Mucosa of descending colon (tissue), 3 donors: ENCODE measurements around the gene CCR5AS.

ENCODE experiments used
- ATAC-seq: fragments of 200-7000 bp; cut with Tn5 transposase; one replicate; pipeline ENCODE4 v1.9.1; 2020; ENCODE audit warnings: mild to moderate bottlenecking, moderate library complexity
- DNase-seq, 3 donors: peaks; one replicate each; pipeline ENCODE4 v3.0.0-alpha.2; 2020
- H3K36me3 ChIP-seq: fragments of 200-600 bp; one replicate; pipeline ENCODE4 v1.8.0; 2021; ENCODE audit warnings: low read depth, mild to moderate bottlenecking
- H3K4me1 ChIP-seq: fragments of 200-600 bp; one replicate; pipeline ENCODE4 v1.8.0; 2021; ENCODE audit warnings: low read depth, mild to moderate bottlenecking
- H3K4me3 ChIP-seq: fragments of 200-600 bp; one replicate; pipeline ENCODE4 v1.8.0; 2021; ENCODE audit warnings: mild to moderate bottlenecking
- H3K9me3 ChIP-seq: fragments of 200-600 bp; one replicate; pipeline ENCODE4 v1.8.0; 2021; ENCODE audit warnings: mild to moderate bottlenecking
- CTCF ChIP-seq: fragments of 200-600 bp; IDR thresholded peaks from one replicate; pipeline ENCODE4 v1.8.0; 2022; ENCODE audit warnings: antibody characterized with exemption, mild to moderate bottlenecking
- intact Hi-C, 2 donors: fragments of 100-400 bp; cut with DNase I in 1 of 2; cut with micrococcal nuclease in 1 of 2; formaldehyde crosslinking; loops; one replicate each; pipeline versions ENCODE4 v1.11.0 to v1.11.1; 2022; cut with DNase I, micrococcal nuclease
- donor health status: DM: no; HTN: no; CAD: no; lungs with moderate emphysema.
- donor health status: DM: no; HTN: no; CAD: no.
- donor health status: DM: no; HTN: yes; CAD: no.

Gene CCR5AS

GRCh38 chr3:46416125-46416810 lies 9.4 kb upstream of the CCR5AS start:
- intact Hi-C loops = no loop called here
- Histone ChIP-seq H3K4me3 (no peak overlapping the region), H3K4me1 (peaks cover 4% of the 10 kb centered on the region), H3K9me3 (no peaks in the 10 kb centered on the region), H3K36me3 (no peaks in the 10 kb centered on the region)
- DNase-seq = no peak
- peak; percentile 63 for ATAC-seq
- no peak for TF ChIP-seq CTCF

- no peak for DNase-seq
- intact Hi-C loops = no loop called here
- Histone ChIP-seq H3K4me3 (no peak overlapping the region), H3K36me3 (no peaks in the 10 kb centered on the region), H3K4me1 (peaks cover 4% of the 10 kb centered on the region), H3K9me3 (no peaks in the 10 kb centered on the region)
- no peak for ATAC-seq
- no peak for TF ChIP-seq CTCF
These were observed 7.9 kb upstream of the CCR5AS start for GRCh38 chr3:46414739-46415138.

GRCh38 chr3:46413951-46414350 lies 7.1 kb upstream of the CCR5AS start:
- H3K9me3 ChIP-seq = no peaks in the 10 kb centered on the region
- no peak overlapping the region for H3K4me3 ChIP-seq
- intact Hi-C loops = no loop called here
- DNase-seq = no peak
- no peaks in the 10 kb centered on the region for H3K36me3 ChIP-seq
- no peak for ATAC-seq
- TF ChIP-seq CTCF = no peak
- H3K4me1 ChIP-seq = peaks cover 4% of the 10 kb centered on the region

- Histone ChIP-seq H3K36me3 (no peaks in the 10 kb centered on the region), H3K4me1 (peaks cover 4% of the 10 kb centered on the region), H3K4me3 (no peak overlapping the region), H3K9me3 (no peaks in the 10 kb centered on the region)
- intact Hi-C loops = no loop called here
- DNase-seq (no peak), ATAC-seq (no peak)
- no peak for TF ChIP-seq CTCF
These were observed 6.0 kb upstream of the CCR5AS start for GRCh38 chr3:46412786-46413298.

- TF ChIP-seq CTCF = no peak
- Histone ChIP-seq H3K36me3 (no peaks in the 10 kb centered on the region), H3K9me3 (no peaks in the 10 kb centered on the region), H3K4me3 (no peak overlapping the region), H3K4me1 (peaks cover 10% of the 10 kb centered on the region)
- ATAC-seq = no peak
- intact Hi-C loops = no loop called here
- DNase-seq = no peak
These were observed 4.4 kb upstream of the CCR5AS start for GRCh38 chr3:46411271-46411670.
